Mesodermal cell (in vitro differentiated cells): ENCODE results near the gene TPSD1.

Experiments used
- H3K27ac ChIP-seq: 2 replicates; pipeline ENCODE4 v1.7.0; 2013; ENCODE audit warnings: mild to moderate bottlenecking, low read depth, low read length, moderate library complexity; ENCODE audit not compliant: severe bottlenecking
- H3K36me3 ChIP-seq: 2 replicates; pipeline ENCODE4 v1.7.1; 2013; ENCODE audit warnings: mild to moderate bottlenecking, low read length, moderate library complexity; ENCODE audit not compliant: control insufficient read depth, insufficient read depth
- H3K4me1 ChIP-seq: one replicate; pipeline ENCODE4 v1.7.1; 2013; ENCODE audit warnings: mild to moderate bottlenecking, low read length; ENCODE audit not compliant: insufficient read depth, control insufficient read depth, poor library complexity, severe bottlenecking
- H3K4me3 ChIP-seq: 2 replicates; pipeline ENCODE4 v1.7.0; 2013; ENCODE audit warnings: low read length, control low read depth, mild to moderate bottlenecking; ENCODE audit not compliant: insufficient read depth, poor library complexity, severe bottlenecking; ENCODE audit errors: extremely low read depth
- H3K9me3 ChIP-seq: 2 replicates; pipeline ENCODE4 v1.7.1; 2013; ENCODE audit warnings: mild to moderate bottlenecking, low read length, moderate library complexity; ENCODE audit not compliant: control insufficient read depth
- WGBS, 2 experiments: methylation state at CpG; one replicate each; pipeline ENCODE4 v1.1.5; 2013; ENCODE audit warnings: missing lambda C conversion rate in 2 of 2; ENCODE audit not compliant: insufficient coverage in 2 of 2; 5-methylcytosine and 5-hydroxymethylcytosine counted together

TPSD1 gene

DNA sequence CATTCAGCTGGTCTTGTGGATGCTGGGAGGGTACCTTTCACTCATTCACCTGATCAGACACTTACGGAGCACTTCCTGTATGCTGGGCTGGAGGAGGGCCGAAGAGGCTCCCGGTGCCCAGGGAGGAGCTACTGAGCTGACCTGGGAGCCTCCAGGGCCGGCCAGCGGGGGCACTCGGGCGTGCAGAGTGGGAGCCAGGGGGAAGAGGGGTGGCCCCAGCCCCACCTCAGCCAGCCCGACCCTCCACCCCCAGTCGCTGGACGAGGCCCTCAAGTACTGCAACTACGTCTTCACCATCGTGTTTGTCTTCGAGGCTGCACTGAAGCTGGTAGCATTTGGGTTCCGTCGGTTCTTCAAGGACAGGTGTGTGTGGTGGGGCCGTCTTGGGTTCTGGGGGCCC is 41.1 kb upstream of the TPSD1 start:
- 90 to 91% methylated on average over 8 to 11 of the region's 16 CpGs for WGBS, 2 experiments
- Histone ChIP-seq H3K4me1 (no peaks in the 10 kb centered on the region), H3K9me3 (no peaks in the 10 kb centered on the region)

DNA sequence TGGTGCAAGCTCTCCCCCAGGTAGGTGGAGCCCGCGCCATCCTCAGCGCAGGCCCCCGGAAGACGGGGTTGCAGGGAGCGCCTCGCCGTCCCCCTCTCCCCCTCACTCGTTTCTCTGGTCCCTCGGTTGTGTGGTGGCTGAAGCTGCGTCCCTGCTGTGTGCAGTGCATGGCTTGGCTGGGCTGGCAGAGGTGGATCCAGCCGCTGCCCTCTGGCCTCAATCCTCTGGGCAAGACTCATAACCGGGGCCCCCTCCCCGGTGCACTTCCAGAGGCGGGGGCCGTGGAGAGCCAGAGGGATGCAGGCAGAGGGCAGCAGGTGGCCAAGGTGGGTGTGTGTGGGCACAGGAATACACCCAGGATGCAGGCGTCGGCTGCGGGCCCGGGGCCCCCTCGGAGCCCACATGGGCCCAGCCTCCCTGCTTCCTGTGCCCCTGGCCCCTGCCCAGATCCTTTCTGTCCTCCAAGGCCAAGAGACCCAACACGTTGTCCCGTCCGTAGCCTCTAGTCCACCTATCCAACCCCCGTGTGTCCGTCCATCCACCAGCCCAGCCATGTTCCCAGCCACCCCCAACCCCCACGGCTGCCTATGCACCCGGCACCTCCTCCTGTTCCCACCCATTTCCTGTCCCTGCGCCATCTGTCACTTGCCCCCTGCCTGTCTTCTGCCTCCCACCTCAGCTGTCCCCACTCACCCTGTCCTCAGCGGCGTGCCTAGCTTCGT is 40.1 kb upstream of the TPSD1 start:
- 88 to 92% methylated on average over 20 to 23 of the region's 32 CpGs for WGBS, 2 experiments
- H3K4me1 ChIP-seq, result no peaks in the 10 kb centered on the region
- no peak overlapping the region for H3K27ac ChIP-seq

More for the DNA sequence above, 41.1 kb upstream of the TPSD1 start:
- H3K36me3 ChIP-seq, result no peaks in the 10 kb centered on the region
- H3K27ac ChIP-seq, result no peak overlapping the region
- H3K4me3 ChIP-seq, result no peak overlapping the region

DNA sequence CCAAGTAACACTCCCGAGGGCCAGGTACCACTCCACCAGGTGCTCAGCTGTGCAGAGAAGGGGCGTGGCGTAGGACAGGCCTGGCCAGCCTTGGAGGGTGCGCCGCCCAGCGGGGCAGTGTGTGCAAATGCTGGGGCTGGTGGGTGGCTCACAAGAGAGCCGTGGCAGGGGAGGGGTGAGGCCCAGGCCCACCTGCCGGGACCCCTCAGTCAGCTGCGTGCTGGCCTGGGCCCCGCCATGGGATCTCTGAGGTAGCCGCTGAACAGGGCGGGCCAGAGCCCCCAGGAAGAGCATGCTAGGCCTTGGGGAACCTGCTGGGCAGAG is 39.6 kb upstream of the TPSD1 start:
- H3K27ac ChIP-seq, result no peak overlapping the region
- 92 to 93% methylated on average over 10 to 12 of the region's 12 CpGs for WGBS, 2 experiments
- no peak overlapping the region for H3K4me3 ChIP-seq
- H3K36me3 ChIP-seq, result no peaks in the 10 kb centered on the region
- H3K9me3 ChIP-seq, result no peaks in the 10 kb centered on the region
- H3K4me1 ChIP-seq, result no peaks in the 10 kb centered on the region

More for the DNA sequence above, 40.1 kb upstream of the TPSD1 start:
- Histone ChIP-seq H3K36me3 (no peaks in the 10 kb centered on the region), H3K9me3 (no peaks in the 10 kb centered on the region), H3K4me3 (no peak overlapping the region)

DNA sequence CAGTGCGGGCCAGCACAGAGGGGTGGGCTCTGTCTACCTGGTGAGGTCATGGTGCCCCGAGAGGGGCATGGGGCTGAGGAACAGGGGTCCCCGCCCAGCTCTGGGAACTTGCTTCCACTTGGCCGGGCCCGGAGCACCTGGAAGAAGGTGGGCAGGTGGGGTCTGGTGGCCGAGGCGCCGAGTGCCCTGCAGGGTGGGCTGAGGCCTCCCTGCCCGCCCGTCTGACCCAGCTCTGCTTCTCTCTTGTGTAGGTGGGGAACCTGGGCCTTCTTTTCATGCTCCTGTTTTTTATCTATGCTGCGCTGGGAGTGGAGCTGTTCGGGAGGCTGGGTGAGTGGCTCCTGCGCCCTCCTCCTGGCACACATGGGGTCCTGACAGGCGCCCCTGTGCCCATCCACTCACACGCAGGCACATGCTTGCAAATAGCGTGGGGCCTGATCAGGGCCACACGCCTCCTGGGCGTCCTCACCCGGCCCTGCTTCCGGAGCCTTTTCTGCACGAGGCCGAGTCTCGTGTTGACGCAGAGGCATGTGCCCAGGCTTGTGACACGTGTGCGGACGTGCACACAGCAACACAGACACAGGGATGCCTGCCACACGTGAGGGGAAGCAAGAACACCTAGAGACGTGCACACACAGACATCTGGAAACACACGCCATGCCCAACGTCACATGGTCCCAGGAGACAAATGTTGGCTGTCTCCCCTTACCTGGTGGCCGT is 39.0 kb upstream of the TPSD1 start:
- Histone ChIP-seq H3K27ac (no peak overlapping the region), H3K4me3 (no peak overlapping the region), H3K4me1 (no peaks in the 10 kb centered on the region), H3K36me3 (no peaks in the 10 kb centered on the region), H3K9me3 (no peaks in the 10 kb centered on the region)
- WGBS, 2 experiments, result 90 to 94% methylated on average over 23 to 30 of the region's 32 CpGs

DNA sequence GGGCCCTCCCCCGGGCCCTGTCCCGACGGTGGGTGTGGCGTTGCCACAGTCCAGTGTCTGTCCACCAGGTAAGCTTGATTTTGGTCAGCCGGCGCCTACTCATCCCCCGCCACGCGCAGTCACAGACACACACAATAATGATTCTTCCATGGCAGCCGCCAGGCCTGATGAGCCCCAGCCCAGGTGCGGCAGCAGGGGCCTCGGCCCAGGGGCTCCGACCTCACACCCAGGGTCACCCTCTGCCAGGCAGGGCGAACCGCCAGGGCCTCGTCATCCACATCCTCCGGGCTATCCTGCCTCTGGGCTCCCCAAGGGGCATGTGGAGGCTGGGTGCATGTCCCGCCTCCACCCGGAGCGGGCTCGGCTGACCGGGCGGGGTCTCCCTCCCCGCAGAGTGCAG is 38.3 kb upstream of the TPSD1 start:
- Histone ChIP-seq H3K4me1 (no peaks in the 10 kb centered on the region), H3K9me3 (no peaks in the 10 kb centered on the region), H3K36me3 (no peaks in the 10 kb centered on the region), H3K27ac (no peak overlapping the region), H3K4me3 (no peak overlapping the region)
- WGBS, 2 experiments, result 93 to 95% methylated on average over 18 to 24 of the region's 24 CpGs

DNA sequence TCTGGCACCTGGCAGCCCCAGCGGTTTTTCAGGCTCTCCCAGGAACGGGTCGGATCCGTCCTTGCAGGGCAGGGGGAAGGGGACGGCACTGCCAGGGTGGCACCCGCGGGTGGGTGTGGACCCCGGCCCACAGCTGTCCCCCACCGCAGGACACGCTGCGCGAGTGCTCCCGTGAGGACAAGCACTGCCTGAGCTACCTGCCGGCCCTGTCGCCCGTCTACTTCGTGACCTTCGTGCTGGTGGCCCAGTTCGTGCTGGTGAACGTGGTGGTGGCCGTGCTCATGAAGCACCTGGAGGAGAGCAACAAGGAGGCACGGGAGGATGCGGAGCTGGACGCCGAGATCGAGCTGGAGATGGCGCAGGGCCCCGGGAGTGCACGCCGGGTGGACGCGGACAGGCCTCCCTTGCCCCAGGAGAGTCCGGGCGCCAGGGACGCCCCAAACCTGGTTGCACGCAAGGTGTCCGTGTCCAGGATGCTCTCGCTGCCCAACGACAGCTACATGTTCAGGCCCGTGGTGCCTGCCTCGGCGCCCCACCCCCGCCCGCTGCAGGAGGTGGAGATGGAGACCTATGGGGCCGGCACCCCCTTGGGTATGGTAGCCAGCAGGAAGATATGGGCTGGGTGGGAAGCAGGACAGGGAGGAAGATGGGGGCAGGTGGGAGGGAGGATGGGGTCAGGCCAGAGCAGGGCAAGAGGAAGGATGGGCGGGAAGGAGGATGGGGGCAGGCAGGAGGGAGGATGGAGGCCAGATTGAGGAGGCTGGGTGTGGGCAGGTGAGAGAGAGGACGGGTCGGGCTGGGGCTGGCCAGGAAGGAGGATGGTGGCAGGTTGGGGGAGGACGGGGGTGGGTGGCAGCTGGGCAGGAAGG is 37.6 kb upstream of the TPSD1 start:
- whole genome bisulfite sequencing, 2 experiments, result 93 to 95% methylated on average over 43 to 44 of the region's 49 CpGs
- Histone ChIP-seq H3K4me1 (no peaks in the 10 kb centered on the region), H3K36me3 (no peaks in the 10 kb centered on the region)

DNA sequence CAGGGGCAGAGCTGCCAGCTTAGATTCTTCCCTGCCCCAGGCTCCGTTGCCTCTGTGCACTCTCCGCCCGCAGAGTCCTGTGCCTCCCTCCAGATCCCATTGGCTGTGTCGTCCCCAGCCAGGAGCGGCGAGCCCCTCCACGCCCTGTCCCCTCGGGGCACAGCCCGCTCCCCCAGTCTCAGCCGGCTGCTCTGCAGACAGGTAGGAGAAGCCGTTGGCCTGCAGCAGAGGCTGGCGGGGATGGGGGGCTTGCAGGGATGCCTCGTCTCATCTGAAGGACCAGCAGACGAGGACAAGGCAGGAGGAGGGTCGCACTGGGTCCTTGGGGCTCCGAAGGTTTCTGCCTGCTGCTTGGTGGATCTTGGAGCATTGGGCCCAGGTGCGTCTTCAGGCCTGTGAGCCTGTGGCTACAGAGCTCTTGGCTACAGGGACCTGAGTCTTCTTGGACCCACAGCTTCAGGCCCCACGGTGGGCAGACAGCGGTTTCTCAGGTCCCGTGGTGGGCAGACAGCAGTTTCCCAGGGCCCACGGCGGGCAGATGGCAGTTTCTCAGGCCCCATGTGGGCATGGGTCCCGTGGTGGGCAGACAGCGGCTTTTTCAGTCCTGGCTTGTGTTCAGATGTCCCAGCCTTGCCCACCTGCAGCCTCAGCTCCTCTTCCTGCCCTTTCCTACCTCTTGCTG is 36.8 kb upstream of the TPSD1 start:
- H3K4me1 ChIP-seq, result no peaks in the 10 kb centered on the region
- H3K27ac ChIP-seq, result no peak overlapping the region
- H3K9me3 ChIP-seq, result no peaks in the 10 kb centered on the region
- H3K4me3 ChIP-seq, result no peak overlapping the region
- 88 to 92% methylated on average over 21 to 23 of the region's 24 CpGs for WGBS, 2 experiments
- H3K36me3 ChIP-seq, result no peaks in the 10 kb centered on the region

More for the DNA sequence above, 37.6 kb upstream of the TPSD1 start:
- Histone ChIP-seq H3K4me3 (no peak overlapping the region), H3K9me3 (no peaks in the 10 kb centered on the region), H3K27ac (no peak overlapping the region)

DNA sequence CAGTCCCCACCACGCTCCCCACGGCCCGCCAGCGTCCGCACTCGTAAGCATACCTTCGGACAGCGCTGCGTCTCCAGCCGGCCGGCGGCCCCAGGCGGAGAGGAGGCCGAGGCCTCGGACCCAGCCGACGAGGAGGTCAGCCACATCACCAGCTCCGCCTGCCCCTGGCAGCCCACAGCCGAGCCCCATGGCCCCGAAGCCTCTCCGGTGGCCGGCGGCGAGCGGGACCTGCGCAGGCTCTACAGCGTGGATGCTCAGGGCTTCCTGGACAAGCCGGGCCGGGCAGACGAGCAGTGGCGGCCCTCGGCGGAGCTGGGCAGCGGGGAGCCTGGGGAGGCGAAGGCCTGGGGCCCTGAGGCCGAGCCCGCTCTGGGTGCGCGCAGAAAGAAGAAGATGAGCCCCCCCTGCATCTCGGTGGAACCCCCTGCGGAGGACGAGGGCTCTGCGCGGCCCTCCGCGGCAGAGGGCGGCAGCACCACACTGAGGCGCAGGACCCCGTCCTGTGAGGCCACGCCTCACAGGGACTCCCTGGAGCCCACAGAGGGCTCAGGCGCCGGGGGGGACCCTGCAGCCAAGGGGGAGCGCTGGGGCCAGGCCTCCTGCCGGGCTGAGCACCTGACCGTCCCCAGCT is 35.7 kb upstream of the TPSD1 start:
- H3K36me3 ChIP-seq, result no peaks in the 10 kb centered on the region
- H3K4me3 ChIP-seq, result no peak overlapping the region
- no peaks in the 10 kb centered on the region for H3K4me1 ChIP-seq
- H3K9me3 ChIP-seq, result no peaks in the 10 kb centered on the region
- no peak overlapping the region for H3K27ac ChIP-seq
- 95 to 96% methylated on average over 46 to 51 of the region's 55 CpGs for WGBS, 2 experiments

DNA sequence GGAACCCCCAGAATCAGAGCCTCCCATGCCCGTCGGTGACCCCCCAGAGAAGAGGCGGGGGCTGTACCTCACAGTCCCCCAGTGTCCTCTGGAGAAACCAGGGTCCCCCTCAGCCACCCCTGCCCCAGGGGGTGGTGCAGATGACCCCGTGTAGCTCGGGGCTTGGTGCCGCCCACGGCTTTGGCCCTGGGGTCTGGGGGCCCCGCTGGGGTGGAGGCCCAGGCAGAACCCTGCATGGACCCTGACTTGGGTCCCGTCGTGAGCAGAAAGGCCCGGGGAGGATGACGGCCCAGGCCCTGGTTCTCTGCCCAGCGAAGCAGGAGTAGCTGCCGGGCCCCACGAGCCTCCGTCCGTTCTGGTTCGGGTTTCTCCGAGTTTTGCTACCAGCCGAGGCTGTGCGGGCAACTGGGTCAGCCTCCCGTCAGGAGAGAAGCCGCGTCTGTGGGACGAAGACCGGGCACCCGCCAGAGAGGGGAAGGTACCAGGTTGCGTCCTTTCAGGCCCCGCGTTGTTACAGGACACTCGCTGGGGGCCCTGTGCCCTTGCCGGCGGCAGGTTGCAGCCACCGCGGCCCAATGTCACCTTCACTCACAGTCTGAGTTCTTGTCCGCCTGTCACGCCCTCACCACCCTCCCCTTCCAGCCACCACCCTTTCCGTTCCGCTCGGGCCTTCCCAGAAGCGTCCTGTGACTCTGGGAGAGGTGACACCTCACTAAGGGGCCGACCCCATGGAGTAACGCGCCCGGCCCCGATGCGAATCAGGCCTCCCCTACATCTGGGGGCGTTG is 34.8 kb upstream of the TPSD1 start:
- whole genome bisulfite sequencing, 2 experiments, result 93 to 94% methylated on average over 43 to 46 of the region's 48 CpGs

More for the DNA sequence above, 34.8 kb upstream of the TPSD1 start:
- H3K36me3 ChIP-seq, result no peaks in the 10 kb centered on the region
- no peaks in the 10 kb centered on the region for H3K4me1 ChIP-seq
- H3K4me3 ChIP-seq, result no peak overlapping the region
- H3K9me3 ChIP-seq, result no peaks in the 10 kb centered on the region
- H3K27ac ChIP-seq, result no peak overlapping the region
